GM15510 (cell line): ENCODE data around the gene DUSP28.

Source experiments
- POLR2A ChIP-seq: IDR thresholded peaks from 3 replicates; pipeline ENCODE4 v1.6.1; 2011; ENCODE audit warnings: borderline replicate concordance; ENCODE audit not compliant: insufficient read length; ENCODE audit errors: extremely low read depth

Gene DUSP28

DNA sequence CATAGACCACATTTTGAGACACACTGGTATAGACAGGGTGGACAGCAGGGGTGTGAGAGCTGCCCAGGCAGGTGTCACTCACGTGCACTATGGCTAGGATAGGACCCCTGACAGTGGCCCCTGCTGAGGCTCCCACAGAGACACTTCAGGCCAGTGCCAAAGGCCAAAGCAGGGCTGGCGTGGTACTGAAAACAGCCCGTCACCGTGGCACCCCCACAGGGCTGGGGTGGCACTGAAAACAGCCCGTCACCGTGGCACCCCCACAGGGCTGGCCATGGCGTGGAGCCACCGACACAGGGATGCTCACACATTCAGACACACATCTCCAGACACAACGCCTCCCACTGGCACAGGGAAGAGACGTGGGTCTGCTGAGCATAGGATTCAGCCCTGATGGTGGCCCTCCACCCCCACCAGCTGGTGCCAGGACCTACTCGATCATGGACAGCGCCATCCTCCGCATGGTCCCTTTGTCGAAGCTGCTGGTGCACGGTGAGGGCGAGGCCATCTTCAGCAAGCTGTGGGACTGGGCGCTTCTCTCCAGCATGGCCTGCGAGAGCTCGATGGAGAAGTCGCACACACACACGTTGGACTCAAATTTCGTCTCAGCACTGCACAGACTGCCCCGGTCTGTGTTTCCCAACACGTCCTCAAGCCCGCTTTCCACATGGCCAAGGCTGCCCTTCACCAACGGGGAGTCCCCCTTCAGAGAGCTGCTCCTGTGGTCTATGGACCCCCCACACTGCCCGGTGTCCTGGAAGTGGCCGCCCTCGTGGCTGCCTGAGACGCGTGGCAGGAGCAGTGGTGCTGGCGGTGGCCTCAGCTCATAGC is 36.5 kb upstream of the DUSP28 start:
- TF ChIP-seq POLR2A = no peak

DNA sequence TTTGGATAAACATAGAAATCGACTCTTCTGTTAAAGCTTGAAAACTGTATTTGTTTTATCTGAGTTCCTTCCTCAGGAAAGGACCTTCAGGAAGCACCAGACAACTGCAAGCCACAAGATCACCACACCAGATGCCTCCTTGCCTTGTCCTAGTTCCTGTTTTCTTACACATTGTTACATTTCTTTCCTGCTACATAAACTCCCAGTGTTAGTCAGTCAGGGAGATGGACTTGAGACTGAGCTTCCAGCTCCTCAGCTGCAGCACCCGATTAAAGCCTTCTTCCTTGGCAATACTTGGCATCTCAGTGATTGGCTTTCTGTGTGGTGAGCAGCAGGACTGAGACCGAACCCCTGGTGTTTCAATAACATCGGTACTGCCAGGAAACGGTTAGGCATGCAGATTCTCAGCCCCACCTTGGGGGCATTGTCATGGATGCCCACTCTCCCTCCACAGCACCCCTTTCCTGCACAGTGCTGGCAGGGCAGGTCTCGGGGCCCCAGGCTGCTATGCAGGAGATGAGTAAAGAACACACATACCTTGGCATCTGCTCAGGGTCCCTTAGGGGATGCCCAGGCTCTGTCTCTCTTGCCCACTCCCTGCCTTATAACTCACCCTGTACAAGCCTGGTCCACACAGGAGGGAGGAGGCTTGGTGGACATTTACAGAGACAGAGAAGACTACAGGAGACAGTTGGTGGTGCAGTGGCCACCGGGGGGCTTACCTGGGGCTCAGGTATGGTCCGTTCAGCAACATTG is 35.0 kb upstream of the DUSP28 start:
- TF ChIP-seq POLR2A = no peak

DNA sequence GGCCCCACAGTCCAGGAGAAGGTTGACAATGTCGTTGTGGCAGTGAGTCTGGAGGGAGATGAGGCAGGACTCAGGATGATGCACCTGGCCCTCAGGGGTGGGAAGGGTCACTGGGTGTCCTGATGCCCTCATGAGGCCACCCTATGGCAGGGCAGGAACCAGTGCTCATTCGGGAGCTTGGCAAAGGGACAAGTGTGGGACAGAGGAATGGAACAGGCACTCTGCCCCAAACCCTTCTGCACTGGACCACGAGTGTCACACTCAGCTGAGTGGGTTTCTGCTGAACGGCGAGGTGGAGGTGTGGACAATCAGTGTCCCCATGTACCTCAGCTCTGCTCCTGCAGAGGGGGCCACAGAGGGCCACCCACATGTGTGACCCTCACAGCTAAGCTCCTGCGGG is 34.4 kb upstream of the DUSP28 start:
- no peak for TF ChIP-seq POLR2A

- TF ChIP-seq POLR2A = no peak
These were observed 33.6 kb upstream of the DUSP28 start for GRCh38 chr2:240526521-240526920.

DNA sequence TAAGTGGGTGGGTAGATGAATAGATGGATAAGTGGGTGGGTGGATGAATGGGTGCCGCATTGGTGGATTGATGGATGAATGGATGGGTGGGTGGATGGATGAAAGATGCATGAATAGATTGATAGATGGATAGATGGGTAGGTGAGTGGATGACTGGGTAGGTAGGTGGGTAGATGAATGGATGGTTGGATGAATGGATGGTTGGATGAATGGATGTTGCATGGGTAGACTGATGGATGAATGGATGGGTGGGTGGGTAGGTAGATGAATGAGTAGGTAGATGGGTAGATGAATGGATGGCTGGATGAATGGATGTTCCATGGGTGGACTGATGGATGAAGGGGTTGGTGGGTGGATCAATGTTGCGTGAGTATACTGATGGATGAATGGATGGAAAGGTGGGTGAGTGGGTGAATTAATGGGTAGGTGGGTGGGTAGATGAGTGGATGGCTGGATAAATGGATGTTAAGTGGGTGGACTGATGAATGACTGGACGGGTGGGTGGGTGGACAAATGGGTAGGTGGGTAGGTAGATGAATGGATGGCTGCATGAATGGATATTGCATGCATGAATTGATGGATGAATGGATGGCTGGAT is 32.9 kb upstream of the DUSP28 start:
- no peak for TF ChIP-seq POLR2A

DNA sequence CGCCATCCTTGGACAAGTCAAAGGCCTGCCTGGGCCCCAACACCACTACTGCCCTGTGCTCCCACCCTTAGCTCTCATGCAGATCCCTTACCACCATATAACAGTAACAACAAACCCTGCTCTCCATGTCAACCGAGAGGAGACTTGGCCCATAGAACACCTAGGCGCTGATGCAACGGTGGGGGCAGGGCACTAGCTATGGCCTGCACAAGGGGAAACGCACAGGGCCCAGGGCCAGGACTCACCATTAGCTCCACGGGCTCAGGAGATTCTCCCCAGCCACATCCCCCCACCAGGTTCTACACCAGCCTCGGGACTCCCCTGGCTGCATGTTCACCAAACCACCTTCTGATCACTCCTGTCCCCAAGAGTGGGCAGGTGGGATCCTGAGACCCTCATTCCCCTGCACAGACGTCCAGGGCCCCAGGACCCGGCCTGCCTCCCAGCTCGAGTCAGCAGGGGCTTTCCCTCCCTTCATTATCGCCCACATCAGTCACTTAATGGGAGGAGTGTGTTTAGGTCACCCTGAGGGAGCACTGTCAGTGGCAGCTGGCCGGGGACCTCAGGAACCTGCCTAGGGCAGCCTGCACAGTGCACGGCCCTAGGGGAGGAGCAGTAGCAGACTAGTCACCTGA is 31.6 kb upstream of the DUSP28 start:
- TF ChIP-seq POLR2A = no peak

GRCh38 chr2:240529344-240529999 is 30.7 kb upstream of the DUSP28 start:
- TF ChIP-seq POLR2A = no peak

- no peak for TF ChIP-seq POLR2A
These were observed 30.0 kb upstream of the DUSP28 start for GRCh38 chr2:240530181-240530580.

DNA sequence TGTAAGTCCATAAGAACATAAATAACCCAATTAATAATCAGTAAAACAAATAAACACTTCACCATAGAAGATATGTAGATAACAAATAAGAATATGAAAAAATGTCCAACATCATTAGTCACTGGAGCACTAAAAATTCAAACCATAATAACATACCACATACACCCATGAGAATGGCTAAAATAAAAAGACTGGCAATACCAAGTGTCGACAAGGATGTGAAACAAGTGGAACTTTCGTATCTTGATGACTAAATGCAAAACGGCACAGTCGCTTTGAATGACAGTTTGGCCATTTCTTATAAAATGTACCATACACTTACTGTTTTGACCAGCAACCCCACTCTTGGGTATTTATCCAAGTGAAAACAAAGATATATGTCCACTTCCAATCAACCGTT is 29.1 kb upstream of the DUSP28 start:
- TF ChIP-seq POLR2A = no peak

DNA sequence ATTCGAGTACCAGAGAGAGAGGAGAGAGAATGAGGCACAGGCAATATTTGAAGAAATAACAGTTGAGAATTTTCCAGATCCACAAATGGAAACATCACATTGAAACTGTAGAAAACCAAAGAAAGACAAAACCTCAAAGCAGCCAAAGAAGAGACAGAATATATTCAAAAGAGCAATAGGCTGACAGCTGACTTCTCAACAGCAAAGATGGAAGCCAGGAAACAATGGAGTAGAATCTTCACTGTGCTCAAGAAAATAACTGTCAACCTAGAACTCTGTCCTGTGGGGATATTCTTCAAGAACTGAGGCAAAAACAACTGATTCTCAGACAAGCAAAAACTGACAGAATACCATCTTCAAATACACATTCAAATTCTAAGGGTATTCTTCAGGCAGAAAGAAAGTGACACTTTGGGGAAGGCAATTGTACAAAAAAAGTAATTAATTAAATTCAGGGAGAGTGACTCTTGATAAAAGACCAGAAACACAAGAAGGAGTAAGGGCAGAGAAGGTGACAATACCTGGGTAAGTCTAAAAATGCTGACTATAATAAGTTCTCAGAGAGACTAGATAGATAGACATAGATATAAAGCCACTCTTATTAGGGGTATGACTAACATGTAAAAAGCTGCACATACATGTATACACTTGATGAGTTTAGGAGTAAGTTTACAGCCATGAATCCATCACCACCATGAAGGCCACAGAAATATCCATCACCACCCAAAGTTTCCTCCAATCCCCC is 28.0 kb upstream of the DUSP28 start:
- no peak for TF ChIP-seq POLR2A

DNA sequence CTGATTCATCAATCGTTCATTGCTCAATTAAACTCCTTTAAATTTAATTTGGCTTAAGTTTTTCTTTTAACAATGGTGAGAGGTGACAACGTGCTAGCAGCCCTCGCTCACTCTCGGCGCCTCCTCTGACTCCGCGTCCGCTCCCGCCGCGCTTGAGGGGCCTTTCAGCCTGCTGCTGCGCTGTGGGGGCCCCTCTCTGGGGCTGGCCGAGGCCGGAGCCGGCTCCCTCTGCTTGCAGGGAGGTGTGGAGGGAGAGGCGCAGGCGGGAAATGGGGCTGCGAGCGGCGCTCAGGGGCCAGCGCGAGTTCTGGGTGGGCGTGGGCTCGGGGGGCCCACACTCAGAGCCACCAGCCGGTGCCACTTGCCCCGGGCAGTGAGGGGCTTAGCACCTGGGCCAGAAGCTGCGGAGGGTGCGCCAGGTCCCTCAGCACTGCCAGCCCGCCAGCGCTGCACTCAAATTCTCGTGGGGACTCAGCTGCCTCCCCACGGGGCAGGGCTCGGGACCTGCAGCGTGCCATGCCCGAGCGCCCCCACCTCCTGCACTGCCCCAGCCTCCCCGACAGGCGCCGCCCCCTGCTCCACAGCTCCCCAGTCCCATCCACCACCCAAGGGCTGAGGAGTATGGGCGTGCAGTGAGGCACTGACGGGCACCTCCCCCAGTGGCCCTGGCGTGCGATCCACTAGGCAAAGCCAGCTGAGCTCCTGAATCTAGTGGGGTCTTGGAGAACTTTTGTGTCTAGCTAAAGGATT is 22.0 kb upstream of the DUSP28 start:
- no peak for TF ChIP-seq POLR2A

GRCh38 chr2:240539906-240540305 is 20.3 kb upstream of the DUSP28 start:
- TF ChIP-seq POLR2A = no peak

DNA sequence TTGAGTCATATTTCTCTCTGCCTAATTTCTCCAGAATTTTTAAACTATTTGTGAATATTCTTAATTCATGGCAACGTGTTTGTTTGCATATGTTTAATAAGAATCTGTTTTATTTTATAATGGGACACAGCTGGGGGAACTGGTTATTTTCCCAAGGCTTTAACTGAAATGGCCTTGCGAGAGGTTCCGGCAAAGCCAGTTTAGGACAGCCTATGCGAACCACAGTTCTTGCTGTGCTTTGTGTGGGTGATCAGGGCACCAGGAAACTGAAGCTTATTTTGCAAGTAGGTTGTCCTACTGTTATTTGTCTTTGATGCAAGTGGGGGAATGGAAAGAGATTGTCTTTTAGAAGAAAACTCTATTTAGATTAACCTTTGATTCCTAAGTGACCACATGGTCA is 8.9 kb upstream of the DUSP28 start:
- TF ChIP-seq POLR2A = no peak
